NOMO-1 treated with dmso at 0.1 percent for 144 hours (cell line): ENCODE measurements around the gene FAM200A.
"Not testable (repeated sequence)": the region's sequence is repeated elsewhere in the genome, so short reads cannot be mapped to it uniquely, and the experiment has no call there.

Source experiments
- DNase-seq: peaks from one replicate; lab custom pipeline; 2025; ENCODE audit not compliant: unreplicated experiment; lab: John Stamatoyannopoulos, UW

FAM200A gene

DNA sequence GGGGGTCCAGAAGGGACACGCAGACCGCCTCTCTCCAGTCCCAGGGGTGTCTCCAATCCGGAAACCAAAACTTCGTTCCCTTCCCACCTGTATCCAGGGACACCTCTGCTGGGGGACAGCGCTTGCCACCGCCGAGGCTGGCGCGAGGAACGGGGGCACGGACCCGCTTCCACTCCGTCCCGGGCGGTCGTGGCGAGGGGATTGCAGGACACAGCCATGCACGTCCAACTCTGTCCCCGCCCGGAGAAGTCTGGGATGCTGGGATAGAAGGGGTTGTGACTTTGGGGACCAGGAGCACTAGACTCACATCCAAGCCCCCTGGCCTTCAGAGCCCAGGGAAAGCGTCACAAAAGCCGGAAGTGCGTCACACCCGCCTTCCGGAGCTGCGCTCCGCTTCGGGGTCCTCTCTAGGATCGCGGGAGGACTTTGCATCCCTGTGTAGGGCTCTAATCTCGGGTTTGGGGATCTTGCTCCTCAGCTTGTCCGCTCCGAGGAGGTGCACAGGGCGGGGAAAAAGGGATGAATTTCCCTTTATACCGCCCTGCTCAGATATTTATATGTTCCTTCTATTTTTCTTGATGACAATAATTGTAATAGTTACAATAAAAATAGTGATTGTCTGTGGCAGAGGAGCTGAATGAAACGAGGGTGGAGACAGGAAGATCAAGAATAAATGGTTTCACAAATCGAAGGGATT lies at the start of gene FAM200A:
Gene FAM200A (minus strand): TSS at position 348 of the 697 bp plus-strand sequence. CDS start 3,707 bp downstream, outside the sequence.
- DNase-seq: peak; percentile 75

GRCh38 chr7:99599836-99600235 lies 47.9 kb upstream of the FAM200A start:
- no peak for DNase-seq

- no peak for DNase-seq
These were observed 46.0 kb upstream of the FAM200A start, which contains the start of gene TMEM225B for GRCh38 chr7:99597762-99598501. Gene TMEM225B (plus strand): TSS chr7:99598267. CDS start chr7:99604389, 6,122 bp downstream.

DNA sequence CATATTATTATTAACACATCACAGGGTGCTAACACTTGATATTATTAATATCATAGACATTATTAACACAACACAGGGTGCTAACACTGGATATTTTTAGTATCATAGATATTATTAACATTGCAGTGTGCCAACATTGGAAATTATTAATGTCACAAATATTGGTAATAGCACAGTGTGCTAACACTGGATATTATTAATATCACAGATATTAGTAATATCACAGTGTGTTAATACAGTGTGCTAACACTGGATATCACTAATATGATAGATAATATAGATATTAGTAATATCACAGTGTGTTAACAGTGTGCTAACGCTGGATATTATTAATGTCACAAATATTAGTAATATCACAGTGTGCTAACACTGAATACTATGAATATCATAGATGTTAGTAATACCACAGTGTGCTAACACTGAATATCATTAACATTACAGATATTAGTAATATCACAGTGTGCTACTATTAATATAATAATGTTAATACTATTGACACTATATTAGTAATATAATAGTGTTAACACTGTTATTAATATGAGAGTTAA lies 44.6 kb upstream of the FAM200A start:
- DNase-seq: no peak

DNA sequence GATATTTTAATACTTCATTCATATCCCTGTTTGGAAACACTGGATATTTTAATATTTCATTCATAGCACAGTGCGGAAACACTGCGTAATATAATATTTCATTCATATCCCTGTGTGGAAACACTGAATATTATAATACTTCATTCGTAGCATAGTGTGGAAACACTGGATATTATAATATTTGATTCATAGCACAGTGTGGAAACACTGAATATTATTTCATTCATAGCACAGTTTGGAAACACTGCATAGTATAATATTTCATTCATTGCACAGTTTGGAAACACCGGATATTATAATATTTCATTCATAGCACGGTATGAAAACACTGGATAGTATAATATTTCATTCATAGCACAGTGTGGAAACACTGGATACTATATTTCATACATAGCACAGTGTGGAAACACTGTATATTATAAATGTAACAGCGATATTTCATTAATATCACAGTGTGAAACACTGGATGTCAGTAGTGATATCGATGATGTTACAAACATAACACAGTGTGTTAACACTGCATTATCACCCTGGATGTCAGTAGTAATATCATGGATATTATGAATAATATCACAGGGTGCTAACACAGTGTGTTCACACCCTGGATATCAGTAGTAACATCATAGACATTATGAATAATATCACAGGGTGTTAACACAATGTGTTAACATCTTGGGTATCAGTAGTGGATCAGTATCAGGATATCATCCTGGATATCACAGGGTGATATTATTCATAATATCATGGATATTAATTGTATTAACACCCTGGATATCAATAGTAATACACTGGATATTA lies 43.2 kb upstream of the FAM200A start:
- DNase-seq: no peak

DNA sequence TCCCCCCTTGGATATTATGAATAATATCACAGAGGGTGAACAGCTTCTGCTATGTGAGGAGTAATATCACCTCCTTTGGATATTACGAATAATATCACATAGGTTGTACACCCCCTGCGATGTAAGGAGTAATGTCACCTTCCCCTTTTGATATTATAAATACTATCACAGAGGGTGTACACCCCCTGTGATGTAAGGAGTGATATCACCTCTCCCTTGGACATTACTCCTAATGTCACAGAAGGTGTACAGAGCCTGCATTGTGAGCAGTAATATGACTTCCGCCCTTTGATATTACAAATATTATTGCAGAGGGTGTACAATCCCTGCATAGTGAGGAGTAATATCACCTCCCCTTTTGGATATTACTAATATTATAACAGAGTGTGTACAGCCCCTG lies 37.0 kb upstream of the FAM200A start:
- DNase-seq: no peak

- DNase-seq: not testable (repeated sequence)
These were observed 28.9 kb upstream of the FAM200A start for GRCh38 chr7:99580778-99581332.

GRCh38 chr7:99579956-99580777 lies 28.3 kb upstream of the FAM200A start:
- no peak for DNase-seq

- no peak for DNase-seq
These were observed 27.5 kb upstream of the FAM200A start for GRCh38 chr7:99579281-99579955.

- DNase-seq: no peak
These were observed 24.3 kb upstream of the FAM200A start for GRCh38 chr7:99576251-99576650.

DNA sequence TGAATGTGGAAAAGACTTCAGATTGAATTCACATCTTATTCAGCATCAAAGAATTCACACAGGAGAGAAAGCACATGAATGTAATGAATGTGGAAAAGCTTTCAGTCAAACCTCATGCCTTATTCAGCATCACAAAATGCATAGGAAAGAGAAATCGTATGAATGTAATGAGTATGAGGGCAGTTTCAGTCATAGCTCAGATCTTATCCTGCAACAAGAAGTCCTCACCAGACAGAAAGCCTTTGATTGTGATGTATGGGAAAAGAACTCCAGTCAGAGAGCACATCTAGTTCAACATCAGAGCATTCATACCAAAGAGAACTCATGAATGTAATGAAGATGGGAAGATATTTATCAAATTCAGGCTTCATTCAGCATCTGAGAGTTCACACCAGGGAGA lies 21.3 kb upstream of the FAM200A start:
- DNase-seq: no peak

- DNase-seq: no peak
These were observed 19.9 kb upstream of the FAM200A start for GRCh38 chr7:99571768-99572167.

- not testable (repeated sequence) for DNase-seq
These were observed 16.9 kb upstream of the FAM200A start for GRCh38 chr7:99568770-99569169.

DNA sequence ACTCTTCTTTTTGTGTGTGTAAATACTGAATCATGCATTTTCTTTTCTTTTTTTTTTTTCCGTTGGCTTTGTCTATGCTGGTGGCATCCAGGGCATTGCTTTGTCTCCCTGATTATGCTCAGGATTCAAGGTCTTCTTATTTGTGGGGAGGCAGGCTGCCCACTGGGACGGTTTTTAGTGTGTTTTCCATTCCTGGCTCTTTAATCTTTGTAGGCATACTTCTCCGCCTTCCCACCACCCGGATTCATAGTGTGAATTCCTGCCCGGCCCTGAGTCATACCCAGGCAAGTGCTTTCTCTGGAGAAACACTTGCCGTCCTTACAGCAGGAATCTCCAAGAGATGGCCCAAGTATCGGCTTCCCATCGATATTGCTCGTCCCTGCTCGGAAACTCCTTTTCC lies 11.7 kb upstream of the FAM200A start:
- DNase-seq: no peak

DNA sequence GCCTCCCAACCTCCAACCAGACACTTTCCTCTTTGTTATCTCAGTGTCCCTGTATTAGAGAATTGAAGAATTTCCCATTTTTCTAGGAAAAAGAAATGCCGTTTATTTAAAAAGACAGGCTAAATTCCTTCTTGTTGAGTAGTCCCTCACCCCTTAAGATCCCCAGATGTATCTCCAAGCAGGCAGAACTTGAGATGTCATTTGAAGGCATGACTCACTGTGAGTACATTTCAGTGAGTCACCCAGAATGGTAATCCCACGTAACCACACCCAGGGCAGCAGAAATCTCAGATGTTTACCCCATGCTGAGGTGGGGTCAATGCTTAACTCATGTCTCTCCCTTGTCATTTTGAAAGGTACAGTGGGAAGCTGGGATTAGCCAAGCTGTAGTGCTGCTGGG lies 10.9 kb upstream of the FAM200A start:
- DNase-seq: no peak

GRCh38 chr7:99562114-99562784 lies 10.3 kb upstream of the FAM200A start:
- no peak for DNase-seq

- no peak for DNase-seq
These were observed 9.8 kb upstream of the FAM200A start for GRCh38 chr7:99561737-99562051.

- DNase-seq: no peak
These were observed 9.2 kb upstream of the FAM200A start for GRCh38 chr7:99560834-99561736.
